Tibial artery (tissue), 4 donors: ENCODE data around the gene NCBP1.

Experiments used
- DNase-seq, 2 donors: peaks; one replicate each; pipeline ENCODE4 v3.0.0-alpha.2; 2019
- H3K27ac ChIP-seq, 2 donors: fragments of 200-600 bp; sonication (generic) in 1 of 2; 1 replicate in 1 of 2; 2 replicates in 1 of 2; pipeline ENCODE4 v1.5.1; 2018 to 2019; ENCODE audit warnings: mild to moderate bottlenecking in 1 of 2
- H3K27me3 ChIP-seq, 2 donors: fragments of 200-600 bp; sonication (generic) in 1 of 2; one replicate each; pipeline versions ENCODE4 v1.5.1 to v1.6.0; 2016 to 2019
- H3K36me3 ChIP-seq, 3 donors: fragments of 200-600 bp; sonication (generic) in 2 of 3; one replicate each; pipeline ENCODE4 v1.5.1; 2016 to 2019; ENCODE audit warnings: mild to moderate bottlenecking in 2 of 3
- H3K4me1 ChIP-seq, 4 donors: fragments of 200-600 bp; sonication (generic) in 2 of 4; 1 replicate in 3 of 4; 2 replicates in 1 of 4; pipeline ENCODE4 v1.5.1; 2016 to 2019
- H3K4me3 ChIP-seq, 2 donors: fragments of 200-600 bp; sonication (generic) in 1 of 2; 1 replicate in 1 of 2; 2 replicates in 1 of 2; pipeline ENCODE4 v1.5.1; 2018 to 2019; ENCODE audit warnings: mild to moderate bottlenecking in 2 of 2
- H3K9me3 ChIP-seq, 3 donors: fragments of 200-600 bp; sonication (generic) in 1 of 3; one replicate each; pipeline ENCODE4 v1.5.1; 2016 to 2019
- intact Hi-C: fragments of 100-400 bp; cut with DNase I; formaldehyde crosslinking; loops from one replicate; pipeline ENCODE4 v1.15.0; 2023; ENCODE audit warnings: low total_unique reads
- TF ChIP-seq, protein P1 (sequence below), 2 experiments: fragments of 200-600 bp in 1 of 2; fragments of 450-650 bp in 1 of 2; IDR thresholded peaks; one replicate each; pipeline ENCODE4 v1.5.1; 2017 to 2019; ENCODE audit warnings: antibody characterized with exemption in 2 of 2, mild to moderate bottlenecking in 1 of 2, moderate library complexity in 1 of 2

NCBP1 gene

GRCh38 chr9:97711223-97711626 is 77.6 kb downstream of the NCBP1 start:
- TF ChIP-seq, protein P1, sequence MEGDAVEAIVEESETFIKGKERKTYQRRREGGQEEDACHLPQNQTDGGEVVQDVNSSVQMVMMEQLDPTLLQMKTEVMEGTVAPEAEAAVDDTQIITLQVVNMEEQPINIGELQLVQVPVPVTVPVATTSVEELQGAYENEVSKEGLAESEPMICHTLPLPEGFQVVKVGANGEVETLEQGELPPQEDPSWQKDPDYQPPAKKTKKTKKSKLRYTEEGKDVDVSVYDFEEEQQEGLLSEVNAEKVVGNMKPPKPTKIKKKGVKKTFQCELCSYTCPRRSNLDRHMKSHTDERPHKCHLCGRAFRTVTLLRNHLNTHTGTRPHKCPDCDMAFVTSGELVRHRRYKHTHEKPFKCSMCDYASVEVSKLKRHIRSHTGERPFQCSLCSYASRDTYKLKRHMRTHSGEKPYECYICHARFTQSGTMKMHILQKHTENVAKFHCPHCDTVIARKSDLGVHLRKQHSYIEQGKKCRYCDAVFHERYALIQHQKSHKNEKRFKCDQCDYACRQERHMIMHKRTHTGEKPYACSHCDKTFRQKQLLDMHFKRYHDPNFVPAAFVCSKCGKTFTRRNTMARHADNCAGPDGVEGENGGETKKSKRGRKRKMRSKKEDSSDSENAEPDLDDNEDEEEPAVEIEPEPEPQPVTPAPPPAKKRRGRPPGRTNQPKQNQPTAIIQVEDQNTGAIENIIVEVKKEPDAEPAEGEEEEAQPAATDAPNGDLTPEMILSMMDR (IDR thresholded peaks at IDR 0.05): no peak
- intact Hi-C loops: loop anchor here (2.0 kb wide), 1 partner anchor 192 kb away; no protein-coding TSS in a partner anchor
- no peaks in the 10 kb centered on the region for H3K9me3 ChIP-seq
- peaks cover 0 to 11% of the 10 kb centered on the region in 2 donors for H3K27me3 ChIP-seq
- H3K36me3 ChIP-seq: no peaks in the 10 kb centered on the region
- DNase-seq: no peak
- H3K27ac ChIP-seq: no peak overlapping the region
- H3K4me1 ChIP-seq: no peaks in the 10 kb centered on the region
- H3K4me3 ChIP-seq: no peak overlapping the region

- no peak overlapping the region for H3K4me3 ChIP-seq
- no peaks in the 10 kb centered on the region for H3K4me1 ChIP-seq
- peaks cover 0 to 10% of the 10 kb centered on the region in 2 donors for H3K27me3 ChIP-seq
- no peaks in the 10 kb centered on the region for H3K36me3 ChIP-seq
- no peaks in the 10 kb centered on the region for H3K9me3 ChIP-seq
- H3K27ac ChIP-seq: no peak overlapping the region
- DNase-seq: no peak
- intact Hi-C loops: no loop called here
- TF ChIP-seq, protein P1 (IDR thresholded peaks at IDR 0.05): no peak
Measured at GRCh38 chr9:97714435-97714834, 80.8 kb downstream of the NCBP1 start.

- DNase-seq: no peak
- Histone ChIP-seq H3K36me3 (no peaks in the 10 kb centered on the region), H3K9me3 (peaks cover 0 to 5% (median 0%) of the 10 kb centered on the region in 3 donors), H3K27me3 (peaks cover 0 to 6% of the 10 kb centered on the region in 2 donors), H3K27ac (no peak overlapping the region), H3K4me1 (no peaks in the 10 kb centered on the region), H3K4me3 (no peak overlapping the region)
- TF ChIP-seq, protein P1 (IDR thresholded peaks at IDR 0.05): no peak
- intact Hi-C loops: no loop called here
Measured at GRCh38 chr9:97717866-97718265, 84.2 kb downstream of the NCBP1 start.

GRCh38 chr9:97721396-97721795 is 87.8 kb downstream of the NCBP1 start:
- Histone ChIP-seq H3K9me3 (peaks cover 0 to 5% (median 0%) of the 10 kb centered on the region in 3 donors), H3K27me3 (peaks cover 0 to 6% of the 10 kb centered on the region in 2 donors), H3K27ac (no peak overlapping the region), H3K36me3 (no peaks in the 10 kb centered on the region), H3K4me3 (no peak overlapping the region), H3K4me1 (no peaks in the 10 kb centered on the region)
- DNase-seq: no peak
- TF ChIP-seq, protein P1 (IDR thresholded peaks at IDR 0.05): no peak
- intact Hi-C loops: no loop called here

DNA sequence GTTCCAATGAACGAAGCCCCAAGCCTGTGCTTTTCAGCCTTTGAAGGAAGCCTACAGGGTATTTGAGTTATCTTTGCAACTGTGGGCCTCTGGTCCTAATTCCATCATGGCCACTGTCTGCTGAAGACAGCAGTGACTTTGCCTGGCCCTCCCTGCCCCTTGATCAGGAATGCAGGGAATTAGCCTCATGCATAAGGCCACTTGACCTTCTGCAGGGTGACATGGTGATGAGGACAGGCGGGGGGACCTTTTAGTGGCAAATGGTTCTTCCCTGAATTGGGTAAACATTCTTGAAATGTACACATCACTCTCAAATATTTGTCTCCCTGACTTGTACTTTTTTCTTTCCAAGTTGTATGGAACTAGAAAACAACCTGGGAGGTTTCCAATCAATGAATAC is 88.7 kb downstream of the NCBP1 start:
- Histone ChIP-seq H3K27me3 (peaks cover 0 to 6% of the 10 kb centered on the region in 2 donors), H3K4me1 (no peaks in the 10 kb centered on the region), H3K9me3 (peaks cover 0 to 5% (median 0%) of the 10 kb centered on the region in 3 donors), H3K4me3 (no peak overlapping the region), H3K36me3 (no peaks in the 10 kb centered on the region), H3K27ac (no peak overlapping the region)
- intact Hi-C loops: no loop called here
- DNase-seq: no peak
- TF ChIP-seq, protein P1 (IDR thresholded peaks at IDR 0.05): no peak
